Hepatic stellate cell (primary cell): Measurements from ENCODE around the gene LRRC49.

Experiments used
- DNase-seq: peaks from one replicate; pipeline ENCODE4 v3.0.0; 2011; ENCODE audit warnings: low spot score

LRRC49 gene

DNA sequence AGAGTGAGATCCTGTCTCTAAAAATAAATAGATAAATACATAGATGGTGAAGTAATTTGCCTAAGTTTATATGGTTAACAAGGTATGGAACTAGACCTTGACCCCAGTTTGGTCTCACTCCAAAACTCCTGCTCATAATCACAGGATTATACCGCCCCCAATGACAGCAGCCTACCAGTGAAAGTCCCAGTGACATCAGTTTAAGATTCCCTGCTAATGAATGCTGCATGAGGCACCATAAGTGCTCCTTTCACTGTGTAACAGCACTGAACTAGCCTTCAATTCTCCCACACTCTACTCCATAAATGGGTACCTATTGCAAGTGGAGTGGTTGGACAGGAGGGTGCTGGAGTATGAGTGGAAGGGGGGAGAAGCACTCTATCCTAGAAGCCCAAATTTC is 199.0 kb downstream of the LRRC49 start:
- DNase-seq = no peak

DNA sequence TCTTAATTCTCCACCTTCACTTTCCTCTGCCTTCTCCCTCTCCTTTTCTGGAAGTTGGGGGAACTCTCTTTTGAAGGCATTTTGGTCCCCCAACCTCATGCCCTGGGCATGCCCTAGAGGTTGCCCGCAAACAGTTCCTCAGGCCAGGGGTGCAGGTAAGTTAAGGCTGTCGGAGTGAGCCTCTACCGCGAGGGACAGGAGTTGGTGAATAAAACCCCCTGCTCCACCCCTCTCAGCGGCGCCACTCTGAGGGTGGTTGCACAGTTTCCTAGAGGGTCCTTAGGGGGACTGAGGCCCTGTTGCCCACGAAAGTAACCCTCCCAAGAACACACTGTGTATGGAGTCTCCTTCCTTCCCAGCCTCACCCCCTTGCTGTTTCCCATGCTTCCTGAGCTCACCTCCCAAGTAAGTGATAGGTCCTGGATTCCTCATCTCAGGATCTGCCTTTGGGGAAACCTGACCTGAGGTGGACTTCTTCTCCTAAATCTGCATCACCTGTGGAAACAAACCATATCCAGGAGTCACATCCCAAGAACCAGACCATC is 199.5 kb downstream of the LRRC49 start:
- no peak for DNase-seq

DNA sequence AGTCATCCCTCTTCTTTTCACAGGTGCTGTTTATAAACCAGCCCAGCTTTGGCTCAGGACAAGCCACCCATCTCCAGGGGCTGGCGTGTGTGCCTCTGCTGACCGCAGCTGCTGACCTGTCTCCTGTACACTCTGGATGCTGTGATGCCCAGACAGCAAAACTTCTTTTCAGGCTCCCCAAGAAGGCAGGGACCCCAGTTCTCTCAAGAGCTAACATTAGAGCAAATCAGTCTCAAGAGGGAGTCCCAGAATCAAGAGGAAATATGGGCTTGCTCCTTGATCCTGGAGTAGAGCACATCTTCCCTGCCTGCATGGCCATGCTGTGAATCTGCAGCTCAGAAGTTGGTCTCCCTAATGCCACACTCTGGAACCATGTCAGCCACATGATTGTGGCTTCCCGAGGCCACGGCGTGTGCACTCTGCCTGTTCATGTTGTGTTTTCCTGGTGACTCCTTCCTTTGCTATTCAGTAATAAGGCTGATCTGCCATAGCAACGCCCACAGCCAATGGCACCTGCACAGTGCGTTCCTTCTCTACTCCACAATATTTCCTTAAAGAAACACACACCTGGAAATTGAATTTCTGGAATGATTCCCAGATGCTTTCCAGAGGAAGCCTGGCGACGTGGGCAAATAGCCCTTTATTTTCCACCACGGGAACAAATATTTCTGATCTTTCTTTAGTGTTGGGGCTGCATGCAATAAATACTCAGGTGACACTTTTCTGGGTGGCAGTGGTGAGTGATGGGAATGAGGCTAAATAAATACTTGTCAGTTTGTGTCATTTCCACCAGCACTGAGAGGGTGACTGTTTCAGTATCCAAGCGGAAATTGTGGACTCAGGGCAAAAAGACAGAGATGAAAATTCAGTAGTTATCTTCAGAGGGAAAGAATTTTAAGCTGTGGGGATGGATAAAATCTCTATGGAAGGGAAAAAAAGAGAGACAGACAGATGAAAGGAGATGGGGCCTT is 200.7 kb downstream of the LRRC49 start:
- DNase-seq = peak; percentile 68

- no peak for DNase-seq
Measured at GRCh38 chr15:71094137-71094536, 201.5 kb downstream of the LRRC49 start.

DNA sequence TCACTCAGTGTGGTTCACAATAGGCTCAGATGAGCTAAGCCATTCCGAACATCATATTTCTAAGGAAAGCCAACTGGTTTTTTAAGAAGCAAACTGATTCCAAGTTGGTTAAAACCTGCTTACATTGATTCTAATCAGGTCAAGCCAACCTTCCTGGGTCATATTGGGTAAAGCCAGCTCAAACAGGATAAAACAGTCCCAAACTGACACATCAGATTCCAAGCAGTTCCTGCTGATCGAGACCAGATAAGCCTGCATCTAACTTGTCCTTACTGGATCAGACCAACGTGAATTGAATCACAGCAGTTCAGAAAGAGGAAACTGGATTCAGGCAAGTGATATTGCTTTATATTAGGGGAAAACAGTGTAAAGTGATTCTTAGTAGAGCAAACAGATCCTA is 204.1 kb downstream of the LRRC49 start:
- DNase-seq = no peak

DNA sequence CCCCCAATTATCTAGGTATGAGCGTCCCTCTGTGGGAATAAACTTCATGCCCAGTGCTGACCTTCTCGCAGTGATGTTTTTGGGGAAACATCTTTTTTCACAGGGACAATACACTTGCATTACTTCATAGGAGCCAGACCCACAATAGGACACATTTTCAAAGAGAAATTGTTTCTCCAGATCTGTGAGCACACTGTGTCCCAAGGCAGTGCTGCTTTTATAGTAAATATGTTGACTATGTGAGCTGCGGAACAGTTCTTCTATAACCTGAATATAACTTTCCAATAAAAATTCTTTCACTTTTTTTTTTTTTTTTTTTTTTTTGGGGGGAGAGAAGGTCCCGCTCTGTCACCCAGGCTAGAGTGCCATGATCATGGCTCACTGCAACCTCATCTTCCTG is 205.3 kb downstream of the LRRC49 start:
- DNase-seq = no peak

DNA sequence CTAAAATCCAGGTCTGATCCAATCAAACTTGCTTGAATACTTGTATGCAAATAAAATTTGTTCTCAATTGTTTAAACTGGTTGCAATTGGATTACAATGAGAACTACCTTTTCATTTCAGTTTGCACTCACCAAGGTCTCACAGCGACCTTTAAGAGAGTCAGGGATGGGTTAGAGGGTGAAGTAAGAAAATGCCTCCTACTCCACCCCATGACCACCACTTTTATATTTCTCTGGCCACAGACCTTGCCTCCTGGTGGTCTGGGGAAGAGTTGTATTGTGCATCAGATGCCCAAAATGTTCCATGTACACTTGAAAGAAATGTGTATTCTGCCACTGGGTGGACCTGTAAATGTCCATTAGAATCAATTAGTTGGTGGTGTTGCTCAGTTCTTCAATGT is 206.3 kb downstream of the LRRC49 start:
- DNase-seq = no peak
